ENCODE measurements around the gene ANK3.

The ANK3 gene

DNA sequence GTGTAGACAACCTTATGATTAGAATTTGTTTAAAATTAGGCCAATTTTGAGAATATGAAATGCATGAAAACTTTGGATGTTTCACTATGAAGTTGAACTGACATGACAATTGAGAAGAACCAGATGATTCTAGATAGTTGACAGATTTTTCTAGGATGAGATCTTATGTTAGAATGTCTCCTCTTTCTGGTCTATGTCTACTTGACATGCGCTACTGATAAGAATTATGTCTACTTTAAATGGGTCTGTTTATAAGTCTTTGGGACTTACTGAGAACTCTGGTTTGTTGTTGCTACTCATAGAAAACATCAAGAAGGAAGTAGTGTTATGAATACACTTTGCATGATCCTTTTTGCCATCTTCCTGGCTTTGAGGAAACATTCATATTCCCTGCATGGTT lies 255.1 kb downstream of the ANK3 start:
- DNase-seq = no peak

DNA sequence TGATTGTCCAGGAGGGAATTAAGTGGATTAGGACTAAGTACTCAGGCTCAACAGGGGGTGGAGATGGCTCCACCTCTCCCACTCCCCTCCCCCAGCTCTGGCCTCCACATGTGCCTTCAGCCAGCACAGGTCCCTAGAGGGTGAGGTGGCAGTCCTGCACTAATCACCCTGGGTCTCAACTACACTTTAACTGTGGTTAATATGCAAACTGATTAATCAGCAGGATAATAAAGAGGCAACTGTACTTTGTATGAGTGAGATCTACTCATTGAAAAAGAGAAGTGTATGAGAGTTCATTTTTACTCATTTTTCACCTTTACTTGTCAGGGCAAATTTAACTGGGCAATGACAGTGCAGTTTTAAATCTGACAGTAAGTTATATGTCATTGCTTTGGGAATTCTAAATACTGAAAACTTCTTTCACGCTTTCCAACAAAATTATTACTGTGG lies 259.5 kb downstream of the ANK3 start:
- no peak for DNase-seq

DNA sequence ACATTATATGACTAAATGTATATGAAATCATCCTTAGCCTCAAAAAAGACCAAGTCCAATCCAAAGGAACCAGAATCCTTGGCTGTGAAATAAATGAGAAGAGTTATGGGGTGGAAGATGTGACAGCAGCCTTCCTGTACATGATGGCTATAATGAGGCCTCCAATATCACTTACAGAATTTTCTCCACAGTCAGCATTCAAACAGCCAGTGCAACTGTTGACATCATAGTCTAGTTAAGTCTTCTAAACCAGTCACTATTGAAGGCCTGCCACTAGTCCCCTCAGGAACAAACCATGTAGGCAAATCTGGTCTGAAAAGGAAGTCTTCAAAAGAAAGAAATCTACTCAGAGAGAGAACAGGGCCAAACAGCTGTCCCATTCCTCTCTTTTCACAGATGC lies 263.8 kb downstream of the ANK3 start:
- DNase-seq = no peak

- no peak for DNase-seq
Measured at GRCh38 chr10:60124536-60124935, 265.1 kb downstream of the ANK3 start.

GRCh38 chr10:60123668-60124067 lies 266.0 kb downstream of the ANK3 start:
- DNase-seq = no peak

- no peak for DNase-seq
Measured at GRCh38 chr10:60123172-60123571, 266.5 kb downstream of the ANK3 start.

GRCh38 chr10:60122190-60122589 lies 267.5 kb downstream of the ANK3 start:
- no peak for DNase-seq

DNA sequence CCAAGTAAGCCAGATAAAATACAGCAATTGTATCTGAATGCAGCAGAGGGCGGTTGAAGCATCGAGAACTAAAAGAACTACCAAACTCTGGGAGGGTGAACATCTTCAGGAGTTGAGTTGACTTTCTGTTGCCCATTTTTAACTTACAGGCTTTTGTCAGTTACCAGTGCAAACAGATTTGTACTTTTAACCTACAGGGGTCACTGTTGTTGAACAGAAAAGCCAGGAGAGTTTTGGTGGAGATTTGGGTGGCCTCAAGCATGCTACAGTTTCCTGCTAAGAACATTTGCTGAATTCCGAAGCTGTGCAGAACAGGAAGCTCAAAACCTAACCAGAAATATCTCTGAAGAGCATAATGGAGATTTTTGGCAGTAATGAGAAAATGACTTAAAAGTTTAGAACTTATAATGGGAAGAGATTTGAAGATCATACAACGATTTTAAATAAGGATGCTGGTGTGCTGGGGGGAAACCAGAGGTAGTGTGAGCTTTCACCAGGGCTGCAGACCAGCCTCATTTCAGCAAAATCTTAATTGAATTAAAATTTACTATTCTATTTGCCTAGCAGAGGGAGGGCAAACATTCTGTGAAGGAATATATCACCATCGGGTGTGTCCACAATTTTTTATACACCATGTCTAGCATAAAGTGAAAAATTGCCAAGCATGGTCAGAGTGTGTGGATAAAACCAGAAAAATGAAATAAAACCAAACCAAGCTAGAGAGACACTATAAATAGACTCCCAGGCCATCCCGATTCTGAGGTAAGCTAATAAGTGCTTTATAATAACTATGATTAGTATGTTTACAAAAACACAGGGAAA lies 274.7 kb downstream of the ANK3 start:
- DNase-seq = no peak

- no peak for DNase-seq
Measured at GRCh38 chr10:60110739-60111138, 278.9 kb downstream of the ANK3 start.

- DNase-seq = no peak
Measured at GRCh38 chr10:60107308-60107976, 282.2 kb downstream of the ANK3 start.

DNA sequence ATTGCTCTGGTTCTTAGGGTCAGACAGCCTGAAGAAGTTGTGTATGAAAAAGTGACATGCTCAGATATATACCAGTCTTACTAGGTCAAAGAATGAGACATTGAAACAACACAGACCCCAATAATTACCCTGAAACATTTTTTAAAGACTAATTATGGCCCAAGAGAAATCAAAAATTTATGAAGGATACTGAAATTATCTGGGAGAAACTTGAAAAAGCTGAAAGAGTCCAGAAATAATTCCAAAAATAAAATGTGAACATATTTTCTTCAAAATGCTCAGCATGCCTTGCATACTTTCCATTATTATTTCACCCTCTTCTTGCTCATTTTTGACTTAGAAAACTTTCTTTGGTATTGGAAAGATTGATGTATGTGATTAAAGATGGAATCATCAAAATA lies 284.4 kb downstream of the ANK3 start:
- DNase-seq = no peak

- no peak for DNase-seq
Measured at GRCh38 chr10:60101821-60102220, 287.9 kb downstream of the ANK3 start.

DNA sequence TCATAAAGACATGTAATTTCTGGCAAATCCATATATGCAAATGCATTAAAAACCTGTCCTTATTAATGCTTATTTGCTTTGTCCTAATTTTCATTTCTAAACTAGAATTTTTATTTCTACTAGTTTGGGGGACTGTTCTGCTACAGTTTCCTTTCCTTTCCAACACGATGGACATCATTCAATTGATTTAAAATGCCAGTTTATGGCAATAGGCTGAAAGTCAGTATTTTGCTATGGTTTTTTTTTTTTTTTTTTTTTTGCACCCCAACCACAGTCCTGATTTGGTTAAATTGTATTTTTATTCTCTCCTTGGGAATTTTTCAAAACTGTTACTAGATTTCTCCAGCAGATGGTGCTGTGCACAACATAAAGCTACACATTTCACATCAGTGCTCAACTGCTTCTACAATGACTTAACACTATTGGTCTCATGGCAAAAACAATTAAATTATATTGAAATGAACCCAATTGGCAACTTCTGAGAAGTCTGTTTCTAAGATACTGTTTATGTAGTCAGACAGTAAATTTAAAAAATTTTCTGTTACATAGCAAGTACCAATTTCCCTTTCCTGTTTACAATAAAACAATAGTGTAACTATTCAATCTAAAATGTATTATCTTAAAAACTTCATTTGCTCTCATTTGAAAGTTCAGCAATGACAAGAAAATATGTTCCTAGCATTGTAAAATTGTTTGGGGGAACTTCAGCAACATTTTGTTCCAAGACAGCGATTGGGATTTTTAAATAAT lies 289.5 kb downstream of the ANK3 start:
- DNase-seq = no peak

- no peak for DNase-seq
Measured at GRCh38 chr10:60098677-60099601, 290.7 kb downstream of the ANK3 start.

DNA sequence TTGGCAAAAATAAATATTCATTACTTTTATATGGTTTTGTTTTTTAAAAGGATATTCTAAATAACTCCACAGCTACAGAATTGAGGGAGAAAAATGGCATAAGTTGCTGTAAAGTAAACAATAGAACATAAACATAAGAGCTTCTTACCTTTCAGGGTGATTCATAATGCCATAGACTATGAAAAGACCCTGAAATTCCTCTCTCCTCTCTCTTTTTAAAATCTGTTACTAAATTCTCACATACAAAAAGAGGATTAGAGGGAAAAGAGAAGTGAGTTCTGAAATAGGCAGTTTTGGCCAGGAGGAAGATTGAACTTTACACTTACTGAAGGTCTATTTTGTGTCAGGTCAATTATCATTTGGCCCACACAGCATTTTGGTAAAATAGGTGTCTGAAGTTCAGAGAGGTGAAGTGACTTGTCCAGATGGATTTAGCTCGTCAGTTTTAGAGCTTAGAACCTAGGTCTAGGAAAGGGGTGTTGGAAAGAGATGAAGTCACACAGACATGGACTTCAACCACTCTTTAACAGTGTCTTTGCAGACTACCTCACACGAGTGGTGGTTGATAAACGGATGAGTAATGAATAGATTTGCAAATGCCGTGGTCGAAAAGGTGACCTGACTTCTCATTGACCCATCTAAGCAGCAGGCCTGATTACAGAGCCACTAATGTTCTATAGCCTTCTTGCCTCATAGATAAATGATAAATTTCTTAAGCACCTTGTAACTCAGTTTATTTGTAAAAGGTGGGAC lies 292.7 kb downstream of the ANK3 start:
- no peak for DNase-seq

GRCh38 chr10:60093317-60093716 lies 296.4 kb downstream of the ANK3 start:
- DNase-seq = no peak

GRCh38 chr10:60086862-60087261 lies 302.8 kb downstream of the ANK3 start:
- DNase-seq = no peak

- no peak for DNase-seq
Measured at GRCh38 chr10:60086421-60086820, 303.3 kb downstream of the ANK3 start.

DNA sequence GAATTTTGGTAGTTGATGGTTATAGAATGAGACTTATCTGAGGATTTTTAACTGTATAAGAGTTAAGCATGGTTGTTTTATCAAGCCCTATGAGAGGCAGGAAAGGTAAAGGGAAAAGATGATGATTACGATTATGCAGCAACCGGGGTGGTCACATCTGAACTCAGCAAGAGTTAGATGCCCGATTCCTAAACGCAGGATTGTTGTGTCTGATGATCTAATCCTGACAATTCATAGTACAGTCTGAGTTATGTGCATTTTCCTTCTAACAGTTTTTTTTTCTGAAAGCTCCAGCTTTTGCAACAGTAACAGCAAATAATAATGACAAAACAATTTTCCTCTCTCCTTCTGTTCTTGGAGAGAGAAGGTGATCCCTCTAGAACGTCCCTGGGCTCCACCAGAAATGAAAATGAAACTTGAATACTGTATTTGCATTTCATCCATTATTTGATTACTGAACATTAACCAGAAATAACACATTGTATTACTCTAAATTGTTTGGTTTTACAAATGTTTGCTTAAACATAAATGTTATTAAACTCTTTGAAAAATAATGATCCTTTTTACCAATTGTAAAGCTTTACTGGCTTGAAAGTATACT lies 306.8 kb downstream of the ANK3 start:
- DNase-seq = no peak

DNA sequence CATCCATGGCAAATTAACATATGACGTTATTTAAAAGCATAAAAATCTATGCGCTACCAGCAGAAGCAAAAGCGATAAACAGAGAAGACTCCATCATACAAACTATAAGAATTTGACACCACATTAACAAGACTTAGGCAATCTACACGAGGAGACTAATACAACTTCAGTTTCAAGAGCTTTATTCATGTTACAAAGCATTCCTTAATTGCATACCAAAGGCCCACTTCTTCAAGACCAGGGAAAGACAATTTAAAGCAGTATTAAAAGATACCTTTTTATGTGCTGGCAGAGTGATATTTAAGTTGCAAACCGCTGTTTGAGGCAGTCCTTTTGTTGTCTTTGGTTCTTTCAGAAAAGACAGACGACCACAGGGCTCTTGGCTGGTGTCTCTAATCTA lies 307.3 kb downstream of the ANK3 start:
- no peak for DNase-seq
